SK-N-SH treated with all-trans-retinoic acid at 6 μM for 48 hours (cell line): ENCODE results near the gene NME5.
"Not testable (repeated sequence)": the region's sequence is repeated elsewhere in the genome, so short reads cannot be mapped to it uniquely, and the experiment has no call there.

Experiments used
- ARNTL ChIP-seq: fragments of 450-650 bp; formaldehyde crosslinking; IDR thresholded peaks from 2 replicates; pipeline ENCODE4 v1.5.0; 2020; ENCODE audit warnings: low read depth, mild to moderate bottlenecking, moderate library complexity, borderline replicate concordance
- ESRRG ChIP-seq: fragments of 250-450 bp; sonication (Bioruptor Pico); IDR thresholded peaks from 2 replicates; pipeline ENCODE4 v1.6.1; 2021; ENCODE audit warnings: mild to moderate bottlenecking
- RARB ChIP-seq: fragments of 250-450 bp; sonication (Bioruptor Pico); IDR thresholded peaks from 2 replicates; pipeline ENCODE4 v1.8.0; 2021; ENCODE audit warnings: mild to moderate bottlenecking, moderate library complexity
- TCF4 ChIP-seq: fragments of 250-450 bp; sonication (Bioruptor Pico); IDR thresholded peaks from 2 replicates; pipeline ENCODE4 v1.8.0; 2021; ENCODE audit warnings: mild to moderate bottlenecking, moderate library complexity, borderline replicate concordance
- TOX ChIP-seq: fragments of 250-450 bp; sonication (Bioruptor Pico); IDR thresholded peaks from 2 replicates; pipeline ENCODE4 v1.8.0; 2021; ENCODE audit warnings: mild to moderate bottlenecking, moderate library complexity, borderline replicate concordance
- ZFP3 ChIP-seq: fragments of 250-450 bp; sonication (Bioruptor Pico); IDR thresholded peaks from 2 replicates; pipeline ENCODE4 v1.5.0; 2020; ENCODE audit warnings: mild to moderate bottlenecking, moderate library complexity
- ZFP30 ChIP-seq: fragments of 450-650 bp; formaldehyde crosslinking; IDR thresholded peaks from 2 replicates; pipeline ENCODE4 v1.5.0; 2022; ENCODE audit warnings: mild to moderate bottlenecking, moderate library complexity
- ZNF70 ChIP-seq: fragments of 450-650 bp; formaldehyde crosslinking; IDR thresholded peaks from 2 replicates; pipeline ENCODE4 v1.5.0; 2020; ENCODE audit warnings: mild to moderate bottlenecking, moderate library complexity
- ZNF8 ChIP-seq: fragments of 450-650 bp; formaldehyde crosslinking; IDR thresholded peaks from 2 replicates; pipeline ENCODE4 v1.5.0; 2020; ENCODE audit warnings: mild to moderate bottlenecking, moderate library complexity
- TF ChIP-seq, protein P1 (sequence below): fragments of 250-450 bp; sonication (Bioruptor Pico); IDR thresholded peaks from 2 replicates; pipeline ENCODE4 v1.8.0; 2020; ENCODE audit warnings: mild to moderate bottlenecking, moderate library complexity, borderline replicate concordance
- TF ChIP-seq, protein P2 (sequence below): fragments of 250-450 bp; sonication (Bioruptor Pico); IDR thresholded peaks from 2 replicates; pipeline ENCODE4 v1.5.0; 2020; ENCODE audit warnings: mild to moderate bottlenecking, moderate library complexity
- TF ChIP-seq, protein P3 (sequence below): fragments of 250-450 bp; sonication (Bioruptor Pico); IDR thresholded peaks from 2 replicates; pipeline ENCODE4 v1.5.1; 2020; ENCODE audit warnings: low read depth, mild to moderate bottlenecking, moderate library complexity

DNA sequence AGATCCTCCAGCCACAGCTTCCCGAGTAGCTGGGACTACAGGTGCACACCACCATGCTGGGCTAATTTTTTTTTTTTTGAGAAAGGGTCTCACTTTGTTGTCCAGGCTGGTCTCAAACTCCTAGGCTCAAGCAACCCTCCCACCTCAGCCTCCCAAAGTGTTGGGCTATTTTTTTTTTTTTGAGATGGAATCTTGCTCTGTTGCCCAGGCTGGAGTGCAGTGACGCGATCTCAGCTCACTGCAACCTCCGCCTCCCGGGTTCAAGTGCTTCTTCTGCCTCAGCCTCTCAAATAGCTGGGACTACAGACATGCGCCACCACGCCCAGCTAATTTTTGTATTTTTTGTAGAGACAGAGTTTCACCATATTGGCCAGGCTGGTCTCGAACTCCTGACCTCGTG, 16.7 kb upstream of the NME5 start:
- TF ChIP-seq, protein P1, sequence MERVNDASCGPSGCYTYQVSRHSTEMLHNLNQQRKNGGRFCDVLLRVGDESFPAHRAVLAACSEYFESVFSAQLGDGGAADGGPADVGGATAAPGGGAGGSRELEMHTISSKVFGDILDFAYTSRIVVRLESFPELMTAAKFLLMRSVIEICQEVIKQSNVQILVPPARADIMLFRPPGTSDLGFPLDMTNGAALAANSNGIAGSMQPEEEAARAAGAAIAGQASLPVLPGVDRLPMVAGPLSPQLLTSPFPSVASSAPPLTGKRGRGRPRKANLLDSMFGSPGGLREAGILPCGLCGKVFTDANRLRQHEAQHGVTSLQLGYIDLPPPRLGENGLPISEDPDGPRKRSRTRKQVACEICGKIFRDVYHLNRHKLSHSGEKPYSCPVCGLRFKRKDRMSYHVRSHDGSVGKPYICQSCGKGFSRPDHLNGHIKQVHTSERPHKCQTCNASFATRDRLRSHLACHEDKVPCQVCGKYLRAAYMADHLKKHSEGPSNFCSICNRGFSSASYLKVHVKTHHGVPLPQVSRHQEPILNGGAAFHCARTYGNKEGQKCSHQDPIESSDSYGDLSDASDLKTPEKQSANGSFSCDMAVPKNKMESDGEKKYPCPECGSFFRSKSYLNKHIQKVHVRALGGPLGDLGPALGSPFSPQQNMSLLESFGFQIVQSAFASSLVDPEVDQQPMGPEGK (CRISPR knock-in tag) = not testable (repeated sequence)
- TF ChIP-seq ARNTL (CRISPR knock-in tag); ZFP30 (CRISPR knock-in tag); ZNF70 (CRISPR knock-in tag); TCF4 (CRISPR knock-in tag); TOX (CRISPR knock-in tag); ESRRG (CRISPR knock-in tag); ZNF8 (CRISPR knock-in tag); RARB (CRISPR knock-in tag); ZFP3: not testable (repeated sequence)
- TF ChIP-seq, protein P2, sequence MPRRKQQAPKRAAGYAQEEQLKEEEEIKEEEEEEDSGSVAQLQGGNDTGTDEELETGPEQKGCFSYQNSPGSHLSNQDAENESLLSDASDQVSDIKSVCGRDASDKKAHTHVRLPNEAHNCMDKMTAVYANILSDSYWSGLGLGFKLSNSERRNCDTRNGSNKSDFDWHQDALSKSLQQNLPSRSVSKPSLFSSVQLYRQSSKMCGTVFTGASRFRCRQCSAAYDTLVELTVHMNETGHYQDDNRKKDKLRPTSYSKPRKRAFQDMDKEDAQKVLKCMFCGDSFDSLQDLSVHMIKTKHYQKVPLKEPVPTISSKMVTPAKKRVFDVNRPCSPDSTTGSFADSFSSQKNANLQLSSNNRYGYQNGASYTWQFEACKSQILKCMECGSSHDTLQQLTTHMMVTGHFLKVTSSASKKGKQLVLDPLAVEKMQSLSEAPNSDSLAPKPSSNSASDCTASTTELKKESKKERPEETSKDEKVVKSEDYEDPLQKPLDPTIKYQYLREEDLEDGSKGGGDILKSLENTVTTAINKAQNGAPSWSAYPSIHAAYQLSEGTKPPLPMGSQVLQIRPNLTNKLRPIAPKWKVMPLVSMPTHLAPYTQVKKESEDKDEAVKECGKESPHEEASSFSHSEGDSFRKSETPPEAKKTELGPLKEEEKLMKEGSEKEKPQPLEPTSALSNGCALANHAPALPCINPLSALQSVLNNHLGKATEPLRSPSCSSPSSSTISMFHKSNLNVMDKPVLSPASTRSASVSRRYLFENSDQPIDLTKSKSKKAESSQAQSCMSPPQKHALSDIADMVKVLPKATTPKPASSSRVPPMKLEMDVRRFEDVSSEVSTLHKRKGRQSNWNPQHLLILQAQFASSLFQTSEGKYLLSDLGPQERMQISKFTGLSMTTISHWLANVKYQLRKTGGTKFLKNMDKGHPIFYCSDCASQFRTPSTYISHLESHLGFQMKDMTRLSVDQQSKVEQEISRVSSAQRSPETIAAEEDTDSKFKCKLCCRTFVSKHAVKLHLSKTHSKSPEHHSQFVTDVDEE (CRISPR knock-in tag) = not testable (repeated sequence)
- TF ChIP-seq, protein P3, sequence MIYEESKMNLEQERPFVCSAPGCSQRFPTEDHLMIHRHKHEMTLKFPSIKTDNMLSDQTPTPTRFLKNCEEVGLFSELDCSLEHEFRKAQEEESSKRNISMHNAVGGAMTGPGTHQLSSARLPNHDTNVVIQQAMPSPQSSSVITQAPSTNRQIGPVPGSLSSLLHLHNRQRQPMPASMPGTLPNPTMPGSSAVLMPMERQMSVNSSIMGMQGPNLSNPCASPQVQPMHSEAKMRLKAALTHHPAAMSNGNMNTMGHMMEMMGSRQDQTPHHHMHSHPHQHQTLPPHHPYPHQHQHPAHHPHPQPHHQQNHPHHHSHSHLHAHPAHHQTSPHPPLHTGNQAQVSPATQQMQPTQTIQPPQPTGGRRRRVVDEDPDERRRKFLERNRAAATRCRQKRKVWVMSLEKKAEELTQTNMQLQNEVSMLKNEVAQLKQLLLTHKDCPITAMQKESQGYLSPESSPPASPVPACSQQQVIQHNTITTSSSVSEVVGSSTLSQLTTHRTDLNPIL = not testable (repeated sequence)
